Peyer's patch (tissue), 4 donors: ENCODE data around the gene RRBP1. TPM values are rescaled to one million over a fixed set of nuclear protein-coding genes. Genes with fewer than 3 reads are reported as not detected.

Source experiments
- DNase-seq, 3 donors: peaks; one replicate each; pipeline ENCODE4 v3.0.0-alpha.2; 2017 to 2019
- H3K27ac ChIP-seq, 4 donors: fragments of 200-600 bp; sonication (generic); one replicate each; pipeline ENCODE4 v1.5.1; 2016 to 2019
- H3K27me3 ChIP-seq, 2 donors: fragments of 200-600 bp; sonication (generic); one replicate each; pipeline ENCODE4 v1.5.1; 2019
- H3K36me3 ChIP-seq, 3 donors: fragments of 200-600 bp; sonication (generic); one replicate each; pipeline ENCODE4 v1.5.1; 2016 to 2019
- H3K4me1 ChIP-seq, 4 donors: fragments of 200-600 bp; sonication (generic); one replicate each; pipeline ENCODE4 v1.5.1; 2016 to 2019
- H3K4me3 ChIP-seq, 4 donors: fragments of 200-600 bp; sonication (generic); 1 replicate in 3 of 4; 2 replicates in 1 of 4; pipeline ENCODE4 v1.5.1; 2016 to 2019; ENCODE audit warnings: mild to moderate bottlenecking in 1 of 4
- H3K9me3 ChIP-seq, 4 donors: fragments of 200-600 bp; sonication (generic); one replicate each; pipeline ENCODE4 v1.5.1; 2016 to 2019; ENCODE audit warnings: mild to moderate bottlenecking in 1 of 4
- POLR2A ChIP-seq, 2 donors: fragments of 450-650 bp; IDR thresholded peaks; one replicate each; pipeline ENCODE4 v1.5.1; 2017; ENCODE audit warnings: antibody characterized with exemption in 2 of 2, mild to moderate bottlenecking in 2 of 2, moderate library complexity in 2 of 2
- total RNA-seq, 4 donors: library from RNA; depleted of rRNA; stranded (reverse); fragments of >200 nt; gene quantifications; one replicate each; pipeline ENCODE4 v1.1.0, GENCODE V29; 2016
- TF ChIP-seq, protein P1 (sequence below), 6 experiments: fragments of 450-650 bp in 4 of 6; fragments of 200-600 bp in 2 of 6; sonication (generic) in 1 of 6; IDR thresholded peaks; one replicate each; pipeline ENCODE4 v1.5.1; 2017 to 2019; ENCODE audit warnings: antibody characterized with exemption in 6 of 6, mild to moderate bottlenecking in 3 of 6, moderate library complexity in 1 of 6

RRBP1 gene
- total RNA-seq, 4 donors from 2014 or later: 169 to 328 (median 249) TPM

DNA sequence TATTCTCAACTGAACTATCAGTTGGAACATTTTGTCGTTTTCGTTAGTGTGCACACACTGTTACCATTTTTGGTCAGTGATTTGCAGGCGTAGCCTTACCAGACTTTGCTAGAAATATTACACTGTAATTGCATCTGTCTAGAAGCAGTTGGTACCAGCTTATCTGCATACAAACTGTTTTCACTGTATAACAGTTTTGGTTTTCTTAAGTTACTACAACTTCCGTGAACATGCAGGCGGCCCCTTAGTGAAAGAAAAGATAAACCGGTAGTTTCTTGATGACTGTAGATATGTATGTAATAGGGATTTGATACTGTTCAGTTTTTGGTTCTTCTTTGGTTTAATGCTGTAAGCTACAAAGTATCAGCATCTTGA is 110.9 kb downstream of the RRBP1 start:
- Histone ChIP-seq H3K27ac (peak overlapping the region; percentile 81 to 98 (median 93)), H3K9me3 (no peaks in the 10 kb centered on the region), H3K36me3 (no peaks in the 10 kb centered on the region), H3K4me1 (peaks cover 0 to 31% (median 2%) of the 10 kb centered on the region in 4 donors), H3K4me3 (peak overlapping the region; percentile 70 to 90 (median 76)), H3K27me3 (no peaks in the 10 kb centered on the region)
- TF ChIP-seq, protein P1, sequence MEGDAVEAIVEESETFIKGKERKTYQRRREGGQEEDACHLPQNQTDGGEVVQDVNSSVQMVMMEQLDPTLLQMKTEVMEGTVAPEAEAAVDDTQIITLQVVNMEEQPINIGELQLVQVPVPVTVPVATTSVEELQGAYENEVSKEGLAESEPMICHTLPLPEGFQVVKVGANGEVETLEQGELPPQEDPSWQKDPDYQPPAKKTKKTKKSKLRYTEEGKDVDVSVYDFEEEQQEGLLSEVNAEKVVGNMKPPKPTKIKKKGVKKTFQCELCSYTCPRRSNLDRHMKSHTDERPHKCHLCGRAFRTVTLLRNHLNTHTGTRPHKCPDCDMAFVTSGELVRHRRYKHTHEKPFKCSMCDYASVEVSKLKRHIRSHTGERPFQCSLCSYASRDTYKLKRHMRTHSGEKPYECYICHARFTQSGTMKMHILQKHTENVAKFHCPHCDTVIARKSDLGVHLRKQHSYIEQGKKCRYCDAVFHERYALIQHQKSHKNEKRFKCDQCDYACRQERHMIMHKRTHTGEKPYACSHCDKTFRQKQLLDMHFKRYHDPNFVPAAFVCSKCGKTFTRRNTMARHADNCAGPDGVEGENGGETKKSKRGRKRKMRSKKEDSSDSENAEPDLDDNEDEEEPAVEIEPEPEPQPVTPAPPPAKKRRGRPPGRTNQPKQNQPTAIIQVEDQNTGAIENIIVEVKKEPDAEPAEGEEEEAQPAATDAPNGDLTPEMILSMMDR (IDR thresholded peaks at IDR 0.05): no peak
- TF ChIP-seq POLR2A (IDR thresholded peaks at IDR 0.05): no peak
- no peak for DNase-seq

DNA sequence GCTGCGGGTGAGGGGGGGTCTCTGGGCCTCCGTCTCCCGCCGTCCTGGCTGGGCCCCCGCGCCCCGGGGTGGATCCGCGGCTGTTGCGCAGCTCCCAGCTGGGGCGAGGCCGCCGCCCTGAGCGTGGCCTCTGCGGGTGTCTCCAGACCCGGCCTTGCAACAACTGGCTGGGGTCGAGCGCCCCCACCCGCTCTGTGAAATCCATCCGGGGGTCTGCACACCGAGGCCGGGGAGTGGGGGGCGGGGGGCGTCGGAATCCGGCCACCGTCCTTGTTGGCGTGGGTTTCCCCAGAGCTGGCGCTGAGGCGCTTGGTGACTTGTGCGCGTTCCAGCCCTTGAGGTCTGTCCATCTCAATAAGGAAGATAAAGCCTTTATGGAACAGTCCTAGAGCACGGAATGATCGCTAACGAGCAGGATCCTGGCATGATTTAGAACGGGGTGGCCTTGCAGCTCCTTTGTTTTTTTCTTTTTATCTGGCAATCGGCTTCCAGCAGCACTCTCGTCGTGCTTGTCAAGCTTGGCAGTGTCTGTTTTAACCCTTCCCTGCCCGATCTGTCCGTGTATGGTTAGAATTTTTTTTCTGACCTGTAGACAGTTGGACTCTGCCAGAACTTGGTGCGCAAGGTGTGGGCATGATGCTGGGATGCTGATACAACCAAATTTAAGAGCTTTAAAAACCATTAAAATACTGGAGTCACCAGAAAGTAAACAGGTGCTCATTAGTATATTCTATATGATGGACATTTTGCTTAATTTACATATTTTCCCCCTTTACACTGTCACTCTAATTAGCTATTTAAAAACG is 111.5 kb downstream of the RRBP1 start:
- peak overlapping the region; percentile 81 to 98 (median 93) for H3K27ac ChIP-seq
- no peaks in the 10 kb centered on the region for H3K36me3 ChIP-seq
- peak overlapping the region; percentile 70 to 90 (median 76) for H3K4me3 ChIP-seq
- no peaks in the 10 kb centered on the region for H3K9me3 ChIP-seq
- peak; percentile 34 to 81 (median 72) for DNase-seq
- peaks cover 0 to 34% (median 2%) of the 10 kb centered on the region in 4 donors for H3K4me1 ChIP-seq
- TF ChIP-seq POLR2A (IDR thresholded peaks at IDR 0.05): peak; percentile 11 to 48
- TF ChIP-seq, protein P1 (IDR thresholded peaks at IDR 0.05): no peak
- H3K27me3 ChIP-seq: no peaks in the 10 kb centered on the region

DNA sequence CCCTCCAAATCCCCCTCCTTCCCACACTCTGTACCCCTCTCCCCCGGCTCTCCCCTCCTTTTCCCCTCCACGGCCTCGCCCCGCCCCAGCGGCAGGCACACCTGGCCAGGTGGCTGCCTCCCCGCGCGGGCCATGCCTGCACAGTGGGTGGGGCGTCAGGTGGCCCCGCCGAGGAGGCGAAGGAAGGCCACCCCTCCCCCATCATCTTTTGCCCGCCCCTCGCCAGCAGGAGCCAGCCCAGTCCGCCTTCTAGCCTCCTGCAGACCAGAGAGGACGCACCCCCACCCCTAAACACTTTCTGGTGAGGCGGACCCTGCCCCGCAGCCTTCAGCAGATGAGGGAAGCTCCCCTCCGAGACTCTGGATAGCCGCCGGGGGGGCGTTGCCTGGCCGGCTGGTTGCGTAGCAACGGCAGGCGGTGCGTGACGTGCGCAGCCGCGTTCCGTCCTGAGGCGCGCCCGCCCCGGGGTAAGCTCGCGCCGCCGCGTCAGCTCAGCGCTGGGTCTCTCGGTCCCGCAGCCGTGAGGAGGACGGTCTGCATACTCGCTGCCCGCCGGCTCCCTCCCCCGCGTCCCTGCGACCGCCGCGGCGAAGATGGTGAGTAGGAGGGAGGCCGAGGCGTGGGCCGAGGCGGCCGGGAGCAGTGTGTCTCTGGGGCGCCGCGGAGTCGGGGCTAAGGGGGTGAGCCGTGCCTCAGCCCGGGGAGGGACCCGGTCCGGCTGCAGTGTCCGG is 112.3 kb downstream of the RRBP1 start, which contains the start of gene DSTN:
Gene DSTN (plus strand): TSS at position 460 of the 731 bp plus-strand sequence. CDS start 134 bp downstream, at position 594.
- H3K27me3 ChIP-seq: no peaks in the 10 kb centered on the region
- H3K4me3 ChIP-seq: peak within 1 kb of the TSS; percentile 70 to 90 (median 76)
- TF ChIP-seq POLR2A (IDR thresholded peaks at IDR 0.05): peak; percentile 94
- TF ChIP-seq, protein P1 (IDR thresholded peaks at IDR 0.05): no peak
- H3K9me3 ChIP-seq: no peaks in the 10 kb centered on the region
- DNase-seq: peak; percentile 79 to 96 (median 95)
- peaks cover 0 to 38% (median 2%) of the 10 kb centered on the region in 4 donors for H3K4me1 ChIP-seq
- peak within 1 kb of the TSS; percentile 81 to 98 (median 93) for H3K27ac ChIP-seq
- no peaks in the 10 kb centered on the region for H3K36me3 ChIP-seq

DNA sequence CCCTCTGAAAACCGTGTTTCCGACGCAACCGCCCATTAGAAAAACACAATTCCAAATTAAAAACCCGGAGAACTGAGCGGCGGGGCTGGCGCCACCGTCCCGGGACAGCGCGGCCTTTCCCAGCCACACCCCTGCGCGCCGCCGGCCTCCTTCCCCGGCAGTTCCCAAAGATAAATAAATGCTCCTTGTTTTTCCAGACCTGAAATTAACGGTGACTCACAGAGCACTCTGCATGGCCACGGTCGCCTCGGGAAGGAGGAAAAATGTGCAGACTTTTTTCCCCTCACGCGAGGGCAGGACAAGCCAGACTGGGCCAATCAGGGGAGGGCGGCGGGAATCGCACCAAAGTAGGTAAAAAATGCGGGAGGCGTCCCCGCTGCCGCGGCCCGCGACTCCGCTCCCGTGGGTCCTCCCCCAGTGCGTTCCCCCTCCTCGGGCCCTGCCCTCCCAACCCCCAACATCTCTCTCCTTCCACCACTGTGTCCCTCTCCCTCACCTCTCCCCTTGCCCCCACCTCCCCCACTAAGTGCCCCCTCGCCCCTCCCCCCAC is 113.0 kb downstream of the RRBP1 start:
- DNase-seq: peak; percentile 31 to 88 (median 85)
- TF ChIP-seq POLR2A (IDR thresholded peaks at IDR 0.05): peak in 1 of 2 donors; percentile 70
- TF ChIP-seq, protein P1 (IDR thresholded peaks at IDR 0.05): no peak
- Histone ChIP-seq H3K4me3 (peak overlapping the region; percentile 70 to 90 (median 76)), H3K27ac (peak overlapping the region; percentile 81 to 98 (median 93)), H3K36me3 (no peaks in the 10 kb centered on the region), H3K27me3 (no peaks in the 10 kb centered on the region), H3K4me1 (peaks cover 0 to 35% (median 2%) of the 10 kb centered on the region in 4 donors), H3K9me3 (no peaks in the 10 kb centered on the region)

DNA sequence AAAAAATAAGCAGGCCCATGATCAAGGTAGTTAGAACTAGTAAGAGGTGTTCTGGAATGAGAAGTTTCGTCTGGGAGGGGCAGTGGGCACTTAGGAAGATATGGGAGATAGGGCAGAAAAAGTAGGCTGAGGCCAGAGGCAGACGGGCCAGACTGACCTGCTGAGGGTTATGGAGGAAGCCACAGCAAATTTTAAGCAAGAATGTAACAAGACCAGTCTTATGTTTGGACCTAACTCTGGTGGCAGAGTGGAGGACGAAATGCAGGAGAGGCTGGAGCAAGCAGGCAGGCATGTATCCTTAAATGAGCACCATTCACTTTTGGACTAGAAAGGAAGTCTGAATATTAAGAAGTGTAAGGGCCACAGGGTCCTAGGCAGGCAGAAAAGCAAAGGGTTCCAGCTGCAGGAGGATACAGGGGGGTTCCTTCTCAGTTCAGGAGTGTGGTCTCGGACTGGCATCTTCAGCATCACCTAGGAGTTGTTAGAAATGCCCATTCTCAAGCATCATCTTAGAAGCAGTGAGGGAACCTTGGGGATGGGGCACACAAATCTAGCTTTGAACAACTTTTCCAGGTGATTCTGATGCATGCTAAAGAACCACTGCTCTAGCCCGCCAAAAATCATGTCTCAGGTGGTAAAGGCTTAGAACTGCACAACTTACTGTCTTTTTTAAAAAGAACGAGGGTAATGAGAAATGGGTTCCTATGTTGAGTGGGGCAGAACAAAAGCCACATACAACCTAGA is 113.8 kb downstream of the RRBP1 start:
- Histone ChIP-seq H3K4me3 (peak overlapping the region in 2 of 4 donors; percentile 76 to 90), H3K4me1 (peaks cover 0 to 27% (median 2%) of the 10 kb centered on the region in 4 donors), H3K27me3 (no peaks in the 10 kb centered on the region), H3K9me3 (no peaks in the 10 kb centered on the region), H3K36me3 (no peaks in the 10 kb centered on the region), H3K27ac (peak overlapping the region; percentile 81 to 98 (median 93))
- DNase-seq: no peak
- TF ChIP-seq, protein P1 (IDR thresholded peaks at IDR 0.05): no peak
- no peak for TF ChIP-seq POLR2A (IDR thresholded peaks at IDR 0.05)
